HEK293 (cell line): ENCODE measurements around the gene OR7A17.

Source experiments
- CTCF ChIA-PET: fragments of 350-600 bp; formaldehyde crosslinking; extraction: SDS; loops from one replicate; lab custom pipeline; 2021; ENCODE audit warnings: antibody characterized with exemption; lab: Yijun Ruan, JAX
- POLR2A ChIA-PET: fragments of 300-600 bp; formaldehyde crosslinking; extraction: SDS; loops from one replicate; lab custom pipeline; 2020; ENCODE audit warnings: antibody characterized with exemption, inconsistent platforms; lab: Yijun Ruan, JAX
- H3K27ac ChIP-seq: fragments of 200-500 bp; sonication (Bioruptor generic); 2 replicates; pipeline ENCODE4 v1.5.1; 2014; ENCODE audit warnings: low read depth, low read length, control low read depth, inconsistent platforms; ENCODE audit errors: extremely low read depth
- H3K36me3 ChIP-seq, 2 experiments: fragments of 200-500 bp in 1 of 2; sonication (Bioruptor generic) in 1 of 2; 1 replicate in 1 of 2; 2 replicates in 1 of 2; pipeline ENCODE4 v1.5.1; 2014 to 2017; ENCODE audit warnings: inconsistent platforms in 2 of 2, low read length in 2 of 2; ENCODE audit not compliant: control insufficient read depth in 2 of 2, insufficient read depth in 1 of 2
- H3K4me1 ChIP-seq: fragments of 200-500 bp; sonication (Bioruptor generic); 2 replicates; pipeline ENCODE4 v1.5.1; 2014; ENCODE audit warnings: mild to moderate bottlenecking, low read length, inconsistent platforms; ENCODE audit not compliant: control insufficient read depth, insufficient read depth
- H3K4me3 ChIP-seq: 2 replicates; pipeline ENCODE4 v1.5.1; 2011; ENCODE audit warnings: low read depth, mild to moderate bottlenecking, control low read depth, low read length, moderate library complexity
- H3K9me3 ChIP-seq: fragments of 200-500 bp; sonication (Bioruptor generic); 2 replicates; pipeline ENCODE4 v1.5.1; 2014; ENCODE audit warnings: low read depth, low read length, inconsistent platforms; ENCODE audit not compliant: control insufficient read depth, insufficient read depth
- ATF2 ChIP-seq: fragments of 450-650 bp; formaldehyde crosslinking; IDR thresholded peaks from 2 replicates; pipeline ENCODE4 v1.5.1; 2016; ENCODE audit warnings: missing biosample characterization, missing genetic modification characterization, low read depth
- BCL6B ChIP-seq: fragments of 450-650 bp; formaldehyde crosslinking; IDR thresholded peaks from 2 replicates; pipeline ENCODE4 v1.5.1; 2017; ENCODE audit warnings: missing biosample characterization, missing genetic modification characterization
- GLI2 ChIP-seq: fragments of 450-650 bp; formaldehyde crosslinking; IDR thresholded peaks from 2 replicates; pipeline ENCODE4; 2017; ENCODE audit warnings: missing biosample characterization, missing genetic modification characterization, low read depth, borderline replicate concordance
- PRDM1 ChIP-seq: fragments of 450-650 bp; formaldehyde crosslinking; IDR thresholded peaks from 2 replicates; pipeline ENCODE4; 2016; ENCODE audit warnings: missing biosample characterization, missing genetic modification characterization
- PRDM6 ChIP-seq: fragments of 450-650 bp; formaldehyde crosslinking; IDR thresholded peaks from 2 replicates; pipeline ENCODE4 v1.5.1; 2017; ENCODE audit warnings: missing biosample characterization, missing genetic modification characterization
- TSHZ1 ChIP-seq: fragments of 450-650 bp; formaldehyde crosslinking; IDR thresholded peaks from 2 replicates; pipeline ENCODE4 v1.5.1; 2016; ENCODE audit warnings: missing biosample characterization, missing genetic modification characterization, borderline replicate concordance
- YY2 ChIP-seq: fragments of 450-650 bp; formaldehyde crosslinking; IDR thresholded peaks from 2 replicates; pipeline ENCODE4 v1.5.1; 2016; ENCODE audit warnings: missing biosample characterization, missing genetic modification characterization
- ZBTB1 ChIP-seq: fragments of 450-650 bp; formaldehyde crosslinking; IDR thresholded peaks from 2 replicates; pipeline ENCODE4 v1.5.1; 2016; ENCODE audit warnings: missing biosample characterization, missing genetic modification characterization
- ZFP69B ChIP-seq: fragments of 450-650 bp; formaldehyde crosslinking; IDR thresholded peaks from 2 replicates; pipeline ENCODE4 v1.5.1; 2016; ENCODE audit warnings: missing biosample characterization, missing genetic modification characterization
- ZNF121 ChIP-seq: fragments of 450-650 bp; formaldehyde crosslinking; IDR thresholded peaks from 2 replicates; pipeline ENCODE4 v1.5.1; 2016; ENCODE audit warnings: missing biosample characterization, missing genetic modification characterization
- ZNF133 ChIP-seq: fragments of 450-650 bp; formaldehyde crosslinking; IDR thresholded peaks from 2 replicates; pipeline ENCODE4 v1.5.1; 2016; ENCODE audit warnings: missing biosample characterization, missing genetic modification characterization
- ZNF148 ChIP-seq: fragments of 450-650 bp; formaldehyde crosslinking; IDR thresholded peaks from 2 replicates; pipeline ENCODE4 v1.5.0; 2017; ENCODE audit warnings: missing biosample characterization, missing genetic modification characterization, borderline replicate concordance
- ZNF366 ChIP-seq: fragments of 450-650 bp; formaldehyde crosslinking; conservative IDR thresholded peaks from 2 replicates; pipeline ENCODE4 v1.5.1; 2016; ENCODE audit warnings: missing biosample characterization, missing genetic modification characterization
- ZNF623 ChIP-seq: fragments of 450-650 bp; formaldehyde crosslinking; IDR thresholded peaks from 2 replicates; pipeline ENCODE4 v1.5.1; 2016; ENCODE audit warnings: missing biosample characterization, missing genetic modification characterization
- ZNF704 ChIP-seq: fragments of 450-650 bp; formaldehyde crosslinking; IDR thresholded peaks from 2 replicates; pipeline ENCODE4 v1.5.1; 2016; ENCODE audit warnings: missing biosample characterization, missing genetic modification characterization
- ZNF837 ChIP-seq: fragments of 450-650 bp; formaldehyde crosslinking; IDR thresholded peaks from 2 replicates; pipeline ENCODE4 v1.5.1; 2016; ENCODE audit warnings: missing biosample characterization, missing genetic modification characterization

OR7A17 gene

GRCh38 chr19:14837391-14837790 is 48.5 kb downstream of the OR7A17 start:
- Histone ChIP-seq H3K4me1 (no peaks in the 10 kb centered on the region), H3K4me3 (no peak overlapping the region), H3K27ac (no peak overlapping the region), H3K36me3 (no peaks in the 10 kb centered on the region), H3K9me3 (no peaks in the 10 kb centered on the region)
- POLR2A ChIA-PET: interaction anchor here (0.6 kb wide), 1 partner anchor 146 kb away, joined by 7 read pairs; no protein-coding TSS in a partner anchor
- CTCF ChIA-PET: interaction anchor here (0.7 to 1.5 kb wide), 2 partner anchors 51 to 263 kb away, joined by 3 to 5 read pairs; no protein-coding TSS in a partner anchor
- no peak for TF ChIP-seq ZFP69B (tag by site-specific recombination)
- no peak for TF ChIP-seq PRDM6 (tag by site-specific recombination)
- no peak for TF ChIP-seq ZBTB1 (tag by site-specific recombination)
- no peak for TF ChIP-seq GLI2
- TF ChIP-seq BCL6B (tag by site-specific recombination): no peak
- TF ChIP-seq ZNF704 (tag by site-specific recombination): no peak
- no peak for TF ChIP-seq ATF2 (tag by site-specific recombination)
- TF ChIP-seq PRDM1 (tag by site-specific recombination): no peak
- TF ChIP-seq ZNF623 (tag by site-specific recombination): no peak
- TF ChIP-seq YY2: no peak
- TF ChIP-seq ZNF366 (tag by site-specific recombination): no peak
- no peak for TF ChIP-seq ZNF133 (tag by site-specific recombination)
- no peak for TF ChIP-seq ZNF121 (tag by site-specific recombination)
- no peak for TF ChIP-seq TSHZ1 (tag by site-specific recombination)
- TF ChIP-seq ZNF148: no peak
- no peak for TF ChIP-seq ZNF837 (tag by site-specific recombination)
